SU-DHL-6 (cell line): ENCODE results near the gene MTG2.

Source experiments
- H2AFZ ChIP-seq: fragments of 200-600 bp; sonication (generic); 2 replicates; pipeline ENCODE4 v1.6.1; 2014; ENCODE audit warnings: low read depth, mild to moderate bottlenecking, moderate library complexity, mixed read lengths, antibody characterized with exemption, low read length; ENCODE audit not compliant: severe bottlenecking
- H3F3A ChIP-seq: fragments of 200-600 bp; shearing (Covaris generic); 2 replicates; pipeline ENCODE4 v1.6.0; 2016; ENCODE audit warnings: antibody characterized with exemption, mild to moderate bottlenecking; ENCODE audit not compliant: insufficient read depth
- H3K27ac ChIP-seq: fragments of 200-600 bp; sonication (generic); 2 replicates; pipeline ENCODE4 v1.5.1; 2016; ENCODE audit warnings: low read depth, mild to moderate bottlenecking, low read length, moderate library complexity, mixed read lengths
- H3K27me3 ChIP-seq: fragments of 200-600 bp; sonication (generic), shearing (Covaris generic); 2 replicates; pipeline ENCODE4 v1.6.0; 2014; ENCODE audit warnings: mild to moderate bottlenecking, low read length
- H3K36me3 ChIP-seq: fragments of 200-600 bp; sonication (generic); 2 replicates; pipeline ENCODE4 v1.6.1; 2014; ENCODE audit warnings: mild to moderate bottlenecking, low read length, mixed read lengths
- H3K4me2 ChIP-seq: fragments of 300-600, 200-600 bp; shearing (Covaris generic), sonication (generic); 2 replicates; pipeline ENCODE4 v1.6.0; 2014; ENCODE audit warnings: low read length, low read depth, mild to moderate bottlenecking; ENCODE audit not compliant: poor library complexity, severe bottlenecking
- H3K4me3 ChIP-seq: fragments of 200-600 bp; sonication (generic); 2 replicates; pipeline ENCODE4 v1.5.1; 2014; ENCODE audit warnings: antibody characterized with exemption, low read length, mild to moderate bottlenecking, mixed read lengths; ENCODE audit not compliant: insufficient read depth, poor library complexity, severe bottlenecking
- H3K79me2 ChIP-seq: fragments of 200-600 bp; sonication (generic); 2 replicates; pipeline ENCODE4 v1.6.1; 2014; ENCODE audit warnings: mild to moderate bottlenecking, low read length, moderate library complexity; ENCODE audit not compliant: insufficient read depth
- H3K9ac ChIP-seq: fragments of 200-600 bp; sonication (generic); 2 replicates; pipeline ENCODE4 v1.7.0; 2014; ENCODE audit warnings: mild to moderate bottlenecking, low read length
- H3K9me2 ChIP-seq: fragments of 200-600 bp; sonication (generic); replicated peaks from 2 replicates; pipeline ENCODE4 v1.6.1; 2014; ENCODE audit warnings: low read length; ENCODE audit not compliant: insufficient read depth
- H3K9me3 ChIP-seq: fragments of 200-600 bp; sonication (generic); 2 replicates; pipeline ENCODE4 v1.6.1; 2014; ENCODE audit warnings: low read length, mixed read lengths; ENCODE audit not compliant: insufficient read depth
- H4K20me1 ChIP-seq: fragments of 200-600 bp; sonication (generic); 2 replicates; pipeline ENCODE4 v1.6.1; 2014; ENCODE audit warnings: low read depth, mild to moderate bottlenecking, antibody characterized with exemption, low read length, moderate library complexity, mixed read lengths
- EZH2phosphoT487 ChIP-seq: fragments of 200-600 bp; sonication (generic), shearing (Covaris generic); conservative IDR thresholded peaks from 2 replicates; pipeline ENCODE4 v1.6.1; 2018; ENCODE audit warnings: mild to moderate bottlenecking, antibody characterized with exemption, low read length, moderate library complexity, mixed read lengths
- TF ChIP-seq, protein P1 (sequence below): fragments of 200-600 bp; sonication (generic); IDR thresholded peaks from one replicate; pipeline ENCODE4 v1.5.1; 2017; ENCODE audit warnings: antibody characterized with exemption, mild to moderate bottlenecking, low read length, moderate library complexity; ENCODE audit not compliant: insufficient read depth, poor library complexity, severe bottlenecking

MTG2 gene

DNA sequence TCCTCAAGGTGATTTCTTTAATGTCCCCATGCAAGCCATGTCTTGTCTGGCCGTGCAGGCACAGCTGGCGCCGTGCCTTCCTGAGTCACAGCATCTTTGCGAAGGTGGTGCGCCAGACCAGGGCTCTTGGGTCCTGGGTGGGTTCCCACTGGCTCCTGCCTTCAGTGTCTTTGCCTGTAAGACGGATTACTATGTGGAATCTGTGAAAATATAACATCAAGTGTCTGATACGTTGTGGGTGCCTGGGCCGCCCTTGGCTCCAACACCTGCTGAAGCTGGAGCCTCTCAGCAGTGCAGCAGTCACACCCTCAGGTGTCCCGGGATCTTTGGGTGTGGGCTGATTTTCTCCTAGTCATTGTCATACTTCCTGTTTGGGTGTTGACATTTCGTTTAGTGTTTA lies 58.7 kb downstream of the MTG2 start:
- TF ChIP-seq, protein P1, sequence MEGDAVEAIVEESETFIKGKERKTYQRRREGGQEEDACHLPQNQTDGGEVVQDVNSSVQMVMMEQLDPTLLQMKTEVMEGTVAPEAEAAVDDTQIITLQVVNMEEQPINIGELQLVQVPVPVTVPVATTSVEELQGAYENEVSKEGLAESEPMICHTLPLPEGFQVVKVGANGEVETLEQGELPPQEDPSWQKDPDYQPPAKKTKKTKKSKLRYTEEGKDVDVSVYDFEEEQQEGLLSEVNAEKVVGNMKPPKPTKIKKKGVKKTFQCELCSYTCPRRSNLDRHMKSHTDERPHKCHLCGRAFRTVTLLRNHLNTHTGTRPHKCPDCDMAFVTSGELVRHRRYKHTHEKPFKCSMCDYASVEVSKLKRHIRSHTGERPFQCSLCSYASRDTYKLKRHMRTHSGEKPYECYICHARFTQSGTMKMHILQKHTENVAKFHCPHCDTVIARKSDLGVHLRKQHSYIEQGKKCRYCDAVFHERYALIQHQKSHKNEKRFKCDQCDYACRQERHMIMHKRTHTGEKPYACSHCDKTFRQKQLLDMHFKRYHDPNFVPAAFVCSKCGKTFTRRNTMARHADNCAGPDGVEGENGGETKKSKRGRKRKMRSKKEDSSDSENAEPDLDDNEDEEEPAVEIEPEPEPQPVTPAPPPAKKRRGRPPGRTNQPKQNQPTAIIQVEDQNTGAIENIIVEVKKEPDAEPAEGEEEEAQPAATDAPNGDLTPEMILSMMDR, result no peak
- TF ChIP-seq EZH2phosphoT487, result no peak
- no peak overlapping the region for H3K27ac ChIP-seq
- no peaks in the 10 kb centered on the region for H3K9me3 ChIP-seq
- H3K27me3 ChIP-seq, result no peaks in the 10 kb centered on the region
- no peaks in the 10 kb centered on the region for H3F3A ChIP-seq
- 0 out of 2 replicates have a peak, but pooled peaks cover 4% of the 10 kb centered on the region for H4K20me1 ChIP-seq
- H2AFZ ChIP-seq, result no peak overlapping the region
- H3K36me3 ChIP-seq, result no peaks in the 10 kb centered on the region
- no peak overlapping the region for H3K9ac ChIP-seq
- no peak overlapping the region for H3K4me2 ChIP-seq
- no peaks in the 10 kb centered on the region for H3K9me2 ChIP-seq
- H3K79me2 ChIP-seq, result peaks cover 5% of the 10 kb centered on the region; the same call in 1 of the 2 replicates
- H3K4me3 ChIP-seq, result no peak overlapping the region

DNA sequence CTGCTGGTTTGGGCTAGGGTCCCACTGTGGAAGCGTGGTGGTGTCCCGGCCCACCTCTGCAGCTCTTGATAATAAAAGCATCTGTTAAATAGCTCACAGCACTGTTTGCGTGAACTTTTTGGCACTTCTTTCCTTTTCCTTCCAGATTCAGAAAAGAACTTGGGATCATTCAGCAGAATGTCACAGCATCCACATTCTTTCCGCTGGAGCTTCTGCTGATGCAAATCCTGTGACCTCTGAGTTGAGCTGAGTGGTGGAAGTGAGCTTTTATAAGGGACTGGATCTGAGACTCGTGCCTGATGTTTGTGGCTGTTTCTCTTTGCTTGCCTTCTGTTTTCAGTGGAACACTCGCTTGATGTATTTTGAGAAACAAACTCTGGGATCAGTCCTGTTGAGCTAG lies 59.3 kb downstream of the MTG2 start:
- Histone ChIP-seq H3K9me3 (no peaks in the 10 kb centered on the region), H2AFZ (no peak overlapping the region), H3K9ac (no peak overlapping the region), H3K9me2 (no peaks in the 10 kb centered on the region), H3K4me2 (no peak overlapping the region), H3K27me3 (no peaks in the 10 kb centered on the region), H3F3A (no peaks in the 10 kb centered on the region), H3K27ac (no peak overlapping the region), H3K79me2 (peaks cover 5% of the 10 kb centered on the region; the same call in 1 of the 2 replicates), H3K4me3 (no peak overlapping the region), H4K20me1 (peaks cover 4% of the 10 kb centered on the region; the same call in 1 of the 2 replicates), H3K36me3 (no peaks in the 10 kb centered on the region)
- TF ChIP-seq, protein P1, result no peak
- no peak for TF ChIP-seq EZH2phosphoT487

DNA sequence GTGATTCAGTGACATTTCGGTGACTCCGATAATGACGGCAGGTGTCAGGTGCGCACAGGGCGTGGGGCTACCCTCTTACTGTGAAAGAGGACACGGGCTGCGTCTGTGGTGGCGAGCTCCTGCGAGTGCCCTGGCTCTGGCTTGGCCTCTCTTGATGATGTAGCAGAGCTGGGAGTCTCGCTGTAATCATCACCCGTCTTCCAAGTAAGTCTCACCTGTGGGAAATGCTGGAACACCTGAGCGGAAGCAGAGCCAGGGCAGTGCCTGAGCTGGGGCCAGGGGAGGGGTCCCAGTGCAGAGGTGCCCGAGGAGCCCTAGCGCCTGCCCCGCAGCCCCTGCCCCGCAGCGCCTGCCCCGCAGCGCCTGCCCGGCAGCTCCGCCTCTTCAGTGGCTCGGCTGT lies 60.3 kb downstream of the MTG2 start:
- Histone ChIP-seq H3K4me3 (no peak overlapping the region), H3K9ac (no peak overlapping the region), H3F3A (no peaks in the 10 kb centered on the region), H2AFZ (no peak overlapping the region), H3K4me2 (no peak overlapping the region), H3K27ac (no peak overlapping the region), H3K36me3 (no peaks in the 10 kb centered on the region), H3K27me3 (no peaks in the 10 kb centered on the region), H3K9me2 (no peaks in the 10 kb centered on the region), H3K9me3 (no peaks in the 10 kb centered on the region), H3K79me2 (peaks cover 5% of the 10 kb centered on the region; the same call in 1 of the 2 replicates), H4K20me1 (peaks cover 4% of the 10 kb centered on the region; the same call in 1 of the 2 replicates)
- TF ChIP-seq EZH2phosphoT487, result no peak
- TF ChIP-seq, protein P1, result no peak
